SK-N-SH treated with all-trans-retinoic acid at 6 μM for 48 hours (cell line): Measurements from ENCODE around the gene FBL.

Experiments
- ATAC-seq: fragments of 200-7000 bp; cut with Tn5 transposase; 3 replicates; pipeline ENCODE4 v1.9.1; 2020; ENCODE audit warnings: mild to moderate bottlenecking, moderate library complexity
- BACH2 ChIP-seq: fragments of 250-450 bp; sonication (Bioruptor Pico); IDR thresholded peaks from 2 replicates; pipeline ENCODE4 v1.9.0; 2021; ENCODE audit warnings: mild to moderate bottlenecking, borderline replicate concordance
- CSDC2 ChIP-seq: fragments of 250-450 bp; sonication (Bioruptor Pico); IDR thresholded peaks from 2 replicates; pipeline ENCODE4 v1.5.0; 2020; ENCODE audit warnings: mild to moderate bottlenecking, moderate library complexity
- CSRNP3 ChIP-seq: fragments of 250-450 bp; sonication (Bioruptor Pico); IDR thresholded peaks from 2 replicates; pipeline ENCODE4 v1.5.1; 2021; ENCODE audit warnings: mild to moderate bottlenecking, moderate library complexity
- ESRRG ChIP-seq: fragments of 250-450 bp; sonication (Bioruptor Pico); IDR thresholded peaks from 2 replicates; pipeline ENCODE4 v1.6.1; 2021; ENCODE audit warnings: mild to moderate bottlenecking
- ISL1 ChIP-seq: fragments of 250-450 bp; sonication (Bioruptor Pico); IDR thresholded peaks from 2 replicates; pipeline ENCODE4 v2.1.2; 2022; ENCODE audit warnings: mild to moderate bottlenecking, moderate library complexity
- OSR1 ChIP-seq: fragments of 250-450 bp; sonication (Bioruptor Pico); IDR thresholded peaks from 2 replicates; pipeline ENCODE4 v1.8.0; 2022; ENCODE audit warnings: moderate library complexity, mild to moderate bottlenecking, inconsistent platforms
- PATZ1 ChIP-seq: fragments of 250-450 bp; sonication (Bioruptor Pico); IDR thresholded peaks from 2 replicates; pipeline ENCODE4 v1.8.0; 2020; ENCODE audit warnings: mild to moderate bottlenecking, moderate library complexity, borderline replicate concordance
- POU6F1 ChIP-seq: fragments of 250-450 bp; sonication (Bioruptor Pico); IDR thresholded peaks from 2 replicates; pipeline ENCODE4 v1.8.0; 2021; ENCODE audit warnings: low read depth, mild to moderate bottlenecking, moderate library complexity, borderline replicate concordance
- PPARA ChIP-seq: fragments of 250-450 bp; sonication (Bioruptor Pico); IDR thresholded peaks from 2 replicates; pipeline ENCODE4 v1.5.0; 2020; ENCODE audit warnings: mild to moderate bottlenecking, borderline replicate concordance
- RARB ChIP-seq: fragments of 250-450 bp; sonication (Bioruptor Pico); IDR thresholded peaks from 2 replicates; pipeline ENCODE4 v1.8.0; 2021; ENCODE audit warnings: mild to moderate bottlenecking, moderate library complexity
- SNAI2 ChIP-seq: fragments of 250-450 bp; sonication (Bioruptor Pico); IDR thresholded peaks from 2 replicates; pipeline ENCODE4 v1.5.0; 2020; ENCODE audit warnings: mild to moderate bottlenecking, moderate library complexity
- TCF4 ChIP-seq: fragments of 250-450 bp; sonication (Bioruptor Pico); IDR thresholded peaks from 2 replicates; pipeline ENCODE4 v1.8.0; 2021; ENCODE audit warnings: mild to moderate bottlenecking, moderate library complexity, borderline replicate concordance
- TOX ChIP-seq: fragments of 250-450 bp; sonication (Bioruptor Pico); IDR thresholded peaks from 2 replicates; pipeline ENCODE4 v1.8.0; 2021; ENCODE audit warnings: mild to moderate bottlenecking, moderate library complexity, borderline replicate concordance
- TSHZ2 ChIP-seq: fragments of 250-450 bp; sonication (Bioruptor Pico); IDR thresholded peaks from 2 replicates; pipeline ENCODE4 v1.5.0; 2020; ENCODE audit warnings: mild to moderate bottlenecking, moderate library complexity
- ZC3H10 ChIP-seq: fragments of 250-450 bp; sonication (Bioruptor Pico); IDR thresholded peaks from 2 replicates; pipeline ENCODE4 v1.5.1; 2021; ENCODE audit warnings: mild to moderate bottlenecking, moderate library complexity
- ZFP3 ChIP-seq: fragments of 250-450 bp; sonication (Bioruptor Pico); IDR thresholded peaks from 2 replicates; pipeline ENCODE4 v1.5.0; 2020; ENCODE audit warnings: mild to moderate bottlenecking, moderate library complexity
- ZFP30 ChIP-seq: fragments of 450-650 bp; formaldehyde crosslinking; IDR thresholded peaks from 2 replicates; pipeline ENCODE4 v1.5.0; 2022; ENCODE audit warnings: mild to moderate bottlenecking, moderate library complexity
- ZNF565 ChIP-seq: fragments of 450-650 bp; formaldehyde crosslinking; conservative IDR thresholded peaks from 2 replicates; pipeline ENCODE4 v1.5.0; 2020; ENCODE audit warnings: low read depth, mild to moderate bottlenecking, moderate library complexity
- ZNF8 ChIP-seq: fragments of 450-650 bp; formaldehyde crosslinking; IDR thresholded peaks from 2 replicates; pipeline ENCODE4 v1.5.0; 2020; ENCODE audit warnings: mild to moderate bottlenecking, moderate library complexity

Gene FBL

GRCh38 chr19:39838569-39838968 lies 7.6 kb downstream of the FBL start:
- ATAC-seq, result no peak
- TF ChIP-seq ZFP3 (CRISPR knock-in tag) (no peak), ESRRG (CRISPR knock-in tag) (no peak), POU6F1 (no peak), TSHZ2 (CRISPR knock-in tag) (no peak), CSDC2 (CRISPR knock-in tag) (no peak), ISL1 (CRISPR knock-in tag) (no peak), BACH2 (CRISPR knock-in tag) (no peak), ZFP30 (CRISPR knock-in tag) (no peak), SNAI2 (CRISPR knock-in tag) (no peak), TOX (CRISPR knock-in tag) (no peak), PPARA (CRISPR knock-in tag) (no peak), RARB (CRISPR knock-in tag) (no peak), CSRNP3 (CRISPR knock-in tag) (no peak)

GRCh38 chr19:39837978-39838377 lies 8.2 kb downstream of the FBL start:
- TF ChIP-seq POU6F1 (no peak), ZFP3 (CRISPR knock-in tag) (no peak), TCF4 (CRISPR knock-in tag) (no peak), CSDC2 (CRISPR knock-in tag) (no peak), OSR1 (CRISPR knock-in tag) (no peak), TSHZ2 (CRISPR knock-in tag) (no peak), ZC3H10 (CRISPR knock-in tag) (no peak), ZNF565 (CRISPR knock-in tag) (no peak), ESRRG (CRISPR knock-in tag) (no peak), ISL1 (CRISPR knock-in tag) (no peak), PATZ1 (no peak), RARB (CRISPR knock-in tag) (no peak), ZNF8 (no peak), PPARA (CRISPR knock-in tag) (no peak)
- no peak for ATAC-seq
